Smooth muscle cell (in vitro differentiated cells): ENCODE results near the gene ABCA7. TPM values are rescaled to one million over a fixed set of nuclear protein-coding genes. Genes with fewer than 3 reads are reported as not detected.
A peak's percentile ranks its signal among the peaks of the same experiment; 100 is the strongest.

Source experiments
- DNase-seq: peaks from one replicate; lab custom pipeline; 2025; ENCODE audit not compliant: unreplicated experiment; lab: John Stamatoyannopoulos, UW
- H2AFZ ChIP-seq: fragments of 200-600 bp; sonication (generic); 2 replicates; pipeline ENCODE4 v1.6.0; 2016; ENCODE audit warnings: antibody characterized with exemption, low read depth, mild to moderate bottlenecking
- H3F3A ChIP-seq: fragments of 200-600 bp; sonication (generic); 2 replicates; pipeline ENCODE4 v1.6.0; 2017; ENCODE audit warnings: antibody characterized with exemption, low read depth
- H3K27ac ChIP-seq: fragments of 200-600 bp; sonication (generic); 2 replicates; pipeline ENCODE4 v1.5.1; 2016; ENCODE audit warnings: low read depth, mild to moderate bottlenecking
- H3K27me3 ChIP-seq: fragments of 200-600 bp; sonication (generic); 2 replicates; pipeline ENCODE4 v1.6.1; 2016; ENCODE audit warnings: low read depth, mild to moderate bottlenecking
- H3K36me3 ChIP-seq: fragments of 200-600 bp; sonication (generic); 2 replicates; pipeline ENCODE4 v1.5.1; 2016; ENCODE audit warnings: low read depth
- H3K4me1 ChIP-seq: fragments of 200-600 bp; sonication (generic); 2 replicates; pipeline ENCODE4 v1.5.1; 2016; ENCODE audit warnings: low read depth
- H3K4me2 ChIP-seq: fragments of 200-600 bp; sonication (generic); 2 replicates; pipeline ENCODE4 v1.6.0; 2016; ENCODE audit warnings: mild to moderate bottlenecking
- H3K4me3 ChIP-seq: fragments of 200-600 bp; sonication (generic); 2 replicates; pipeline ENCODE4 v1.5.1; 2016; ENCODE audit warnings: mild to moderate bottlenecking
- H3K79me2 ChIP-seq: fragments of 200-600 bp; sonication (generic); 2 replicates; pipeline ENCODE4 v1.6.0; 2016; ENCODE audit warnings: low read depth, mild to moderate bottlenecking
- H3K9ac ChIP-seq: fragments of 200-600 bp; sonication (generic); 2 replicates; pipeline ENCODE4 v1.6.0; 2016; ENCODE audit warnings: low read depth
- H3K9me3 ChIP-seq: fragments of 200-600 bp; sonication (generic); replicated peaks from 2 replicates; pipeline ENCODE4 v1.5.1; 2016; ENCODE audit warnings: low read depth
- H4K20me1 ChIP-seq: fragments of 200-600 bp; sonication (generic); 2 replicates; pipeline ENCODE4 v1.6.0; 2016; ENCODE audit warnings: low read depth
- CTCF ChIP-seq: fragments of 200-600 bp; sonication (generic); IDR thresholded peaks from 2 replicates; pipeline ENCODE4 v1.5.1; 2017; ENCODE audit warnings: borderline replicate concordance, mild to moderate bottlenecking, antibody characterized with exemption; ENCODE audit not compliant: insufficient read depth, poor library complexity, severe bottlenecking
- WGBS: methylation state at CpG from one replicate; pipeline ENCODE4 v1.1.7; 2016; ENCODE audit warnings: low lambda C conversion rate; 5-methylcytosine and 5-hydroxymethylcytosine counted together
- polyA plus RNA-seq: library from polyadenylated mRNA; unstranded; fragments of >200 nt; fragmentation: Nextera tagmentation; extraction: Ambion mirVana; gene quantifications from 2 replicates; pipeline ENCODE4 v1.2.1, GENCODE V29; 2016
- total RNA-seq: library from RNA; depleted of rRNA; stranded (reverse); fragments of >200 nt; gene quantifications from 2 replicates; pipeline ENCODE4 v1.2.3, GENCODE V29; 2014

Gene ABCA7
- total and polyA plus RNA-seq, 2 experiments from 2014 or later = 4.1 to 11.8 TPM

- peaks cover 49% of the 10 kb centered on the region for H3K27me3 ChIP-seq
- H3K4me1 ChIP-seq = no peaks in the 10 kb centered on the region
- H3K79me2 ChIP-seq = no peaks in the 10 kb centered on the region
- peak; percentile 27 for DNase-seq
- no peaks in the 10 kb centered on the region for H3K36me3 ChIP-seq
- H3K27ac ChIP-seq = no peak overlapping the region
- WGBS = 25% methylated on average over 15 of the region's 20 CpGs
- peak; percentile 80 for TF ChIP-seq CTCF
- H3K4me3 ChIP-seq = no peak overlapping the region
- peak overlapping the region; percentile 86 for H3K4me2 ChIP-seq
- H2AFZ ChIP-seq = no peak overlapping the region
- no peaks in the 10 kb centered on the region for H4K20me1 ChIP-seq
- no peaks in the 10 kb centered on the region for H3K9me3 ChIP-seq
- no peak overlapping the region for H3K9ac ChIP-seq
- no peaks in the 10 kb centered on the region for H3F3A ChIP-seq
Measured at GRCh38 chr19:1001538-1002166, 38.3 kb upstream of the ABCA7 start.

- no peak for TF ChIP-seq CTCF
- H2AFZ ChIP-seq = no peak overlapping the region
- no peaks in the 10 kb centered on the region for H3K4me1 ChIP-seq
- peaks cover 41% of the 10 kb centered on the region for H3K27me3 ChIP-seq
- no peak overlapping the region for H3K27ac ChIP-seq
- no peak overlapping the region for H3K4me3 ChIP-seq
- H3K9me3 ChIP-seq = no peaks in the 10 kb centered on the region
- H3K79me2 ChIP-seq = no peaks in the 10 kb centered on the region
- H3K9ac ChIP-seq = no peak overlapping the region
- no peaks in the 10 kb centered on the region for H3K36me3 ChIP-seq
- no peak overlapping the region for H3K4me2 ChIP-seq
- no peak for DNase-seq
- H3F3A ChIP-seq = no peaks in the 10 kb centered on the region
- no peaks in the 10 kb centered on the region for H4K20me1 ChIP-seq
- WGBS = 85% methylated on average over 4 of the region's 4 CpGs
Measured at GRCh38 chr19:1002600-1002999, 37.3 kb upstream of the ABCA7 start.

GRCh38 chr19:1003283-1003682, 36.6 kb upstream of the ABCA7 start:
- no peak overlapping the region for H2AFZ ChIP-seq
- no peaks in the 10 kb centered on the region for H3K79me2 ChIP-seq
- no peak for TF ChIP-seq CTCF
- no peaks in the 10 kb centered on the region for H3K9me3 ChIP-seq
- H3K36me3 ChIP-seq = no peaks in the 10 kb centered on the region
- no peak overlapping the region for H3K4me3 ChIP-seq
- H3K4me2 ChIP-seq = no peak overlapping the region
- peaks cover 34% of the 10 kb centered on the region for H3K27me3 ChIP-seq
- WGBS = 96% methylated on average over 20 of the region's 37 CpGs
- H4K20me1 ChIP-seq = no peaks in the 10 kb centered on the region
- H3K9ac ChIP-seq = no peak overlapping the region
- H3K4me1 ChIP-seq = no peaks in the 10 kb centered on the region
- H3K27ac ChIP-seq = no peak overlapping the region
- DNase-seq = no peak
- H3F3A ChIP-seq = no peaks in the 10 kb centered on the region

- Histone ChIP-seq H3K36me3 (no peaks in the 10 kb centered on the region), H3K4me3 (no peak overlapping the region), H3K27ac (no peak overlapping the region), H4K20me1 (no peaks in the 10 kb centered on the region), H3F3A (no peaks in the 10 kb centered on the region), H3K79me2 (no peaks in the 10 kb centered on the region), H3K4me2 (no peak overlapping the region), H3K9ac (no peak overlapping the region), H2AFZ (no peak overlapping the region), H3K4me1 (no peaks in the 10 kb centered on the region), H3K9me3 (no peaks in the 10 kb centered on the region), H3K27me3 (peaks cover 24% of the 10 kb centered on the region)
- DNase-seq = no peak
- 90% methylated on average over 18 of the region's 32 CpGs for WGBS
- no peak for TF ChIP-seq CTCF
Measured at GRCh38 chr19:1004204-1004802, 35.6 kb upstream of the ABCA7 start.
